Suprapubic skin (tissue), 4 donors: ENCODE results near the gene ATP13A3. TPM values are rescaled to one million over a fixed set of nuclear protein-coding genes. Genes with fewer than 3 reads are reported as not detected.

Experiments used
- DNase-seq, 2 donors: peaks; one replicate each; pipeline ENCODE4 v3.0.0-alpha.2; 2019; ENCODE audit warnings: low spot score in 2 of 2
- H3K27ac ChIP-seq: fragments of 200-600 bp; sonication (generic); one replicate; pipeline ENCODE4 v1.5.1; 2019
- H3K27me3 ChIP-seq: fragments of 200-600 bp; sonication (generic); one replicate; pipeline ENCODE4 v1.5.1; 2019
- H3K36me3 ChIP-seq: fragments of 200-600 bp; sonication (generic); one replicate; pipeline ENCODE4 v1.5.1; 2019
- H3K4me1 ChIP-seq: fragments of 200-600 bp; sonication (generic); one replicate; pipeline ENCODE4 v1.5.1; 2019
- H3K4me3 ChIP-seq: fragments of 200-600 bp; sonication (generic); one replicate; pipeline ENCODE4 v1.5.1; 2019; ENCODE audit warnings: mild to moderate bottlenecking
- H3K9me3 ChIP-seq: fragments of 200-600 bp; sonication (generic); one replicate; pipeline ENCODE4 v1.5.1; 2019
- EP300 ChIP-seq: sonication (generic); formaldehyde crosslinking; IDR thresholded peaks from one replicate; pipeline ENCODE4 v1.6.1; 2017; ENCODE audit warnings: antibody characterized with exemption
- POLR2A ChIP-seq, 2 donors: fragments of 450-650 bp; IDR thresholded peaks; one replicate each; pipeline ENCODE4 v1.6.1; 2017; ENCODE audit warnings: antibody characterized with exemption in 2 of 2, mild to moderate bottlenecking in 2 of 2, moderate library complexity in 2 of 2
- POLR2AphosphoS5 ChIP-seq, 3 donors: sonication (generic); formaldehyde crosslinking; IDR thresholded peaks; one replicate each; pipeline ENCODE4 v1.6.1; 2017; ENCODE audit warnings: antibody characterized with exemption in 3 of 3
- WGBS: methylation state at CpG from one replicate; pipeline ENCODE4 v1.1.5; 2018; 5-methylcytosine and 5-hydroxymethylcytosine counted together
- total RNA-seq, 4 donors: library from RNA; depleted of rRNA; stranded (reverse); fragments of >200 nt; gene quantifications; one replicate each; pipeline ENCODE4 v1.1.0, GENCODE V29; 2016
- TF ChIP-seq, protein P1 (sequence below), 2 donors: fragments of 200-600 bp in 1 of 2; fragments of 450-650 bp in 1 of 2; sonication (generic) in 1 of 2; IDR thresholded peaks; one replicate each; pipeline ENCODE4 v1.5.1; 2016 to 2019; ENCODE audit warnings: antibody characterized with exemption in 2 of 2, mild to moderate bottlenecking in 1 of 2, moderate library complexity in 1 of 2

The ATP13A3 gene
- total RNA-seq, 4 donors from 2014 or later = 49.3 to 76.0 (median 64.0) TPM

DNA sequence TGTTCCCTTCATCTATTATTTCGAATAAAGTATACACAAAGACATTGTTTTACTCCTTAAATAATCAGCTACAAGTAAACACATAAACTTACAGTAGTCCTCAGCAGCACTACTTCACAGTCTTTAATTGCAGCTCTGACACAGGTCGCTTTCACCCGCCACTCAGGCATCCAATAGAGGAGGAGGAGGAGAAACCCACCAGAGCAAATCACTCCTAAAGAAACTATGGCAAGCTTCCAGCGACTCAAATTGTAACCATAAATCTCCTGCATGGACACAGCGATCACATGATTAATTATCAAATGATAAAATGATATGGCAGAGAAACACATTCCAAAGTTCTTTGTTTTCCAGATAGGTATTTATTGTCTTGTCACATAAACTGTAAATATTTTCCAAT, 26.2 kb downstream of the ATP13A3 start:
- Histone ChIP-seq H3K27ac (no peak overlapping the region), H3K9me3 (no peaks in the 10 kb centered on the region), H3K4me3 (no peak overlapping the region), H3K27me3 (no peaks in the 10 kb centered on the region), H3K36me3 (peaks cover under 1% of the 10 kb centered on the region), H3K4me1 (peaks cover 1% of the 10 kb centered on the region)
- TF ChIP-seq, protein P1, sequence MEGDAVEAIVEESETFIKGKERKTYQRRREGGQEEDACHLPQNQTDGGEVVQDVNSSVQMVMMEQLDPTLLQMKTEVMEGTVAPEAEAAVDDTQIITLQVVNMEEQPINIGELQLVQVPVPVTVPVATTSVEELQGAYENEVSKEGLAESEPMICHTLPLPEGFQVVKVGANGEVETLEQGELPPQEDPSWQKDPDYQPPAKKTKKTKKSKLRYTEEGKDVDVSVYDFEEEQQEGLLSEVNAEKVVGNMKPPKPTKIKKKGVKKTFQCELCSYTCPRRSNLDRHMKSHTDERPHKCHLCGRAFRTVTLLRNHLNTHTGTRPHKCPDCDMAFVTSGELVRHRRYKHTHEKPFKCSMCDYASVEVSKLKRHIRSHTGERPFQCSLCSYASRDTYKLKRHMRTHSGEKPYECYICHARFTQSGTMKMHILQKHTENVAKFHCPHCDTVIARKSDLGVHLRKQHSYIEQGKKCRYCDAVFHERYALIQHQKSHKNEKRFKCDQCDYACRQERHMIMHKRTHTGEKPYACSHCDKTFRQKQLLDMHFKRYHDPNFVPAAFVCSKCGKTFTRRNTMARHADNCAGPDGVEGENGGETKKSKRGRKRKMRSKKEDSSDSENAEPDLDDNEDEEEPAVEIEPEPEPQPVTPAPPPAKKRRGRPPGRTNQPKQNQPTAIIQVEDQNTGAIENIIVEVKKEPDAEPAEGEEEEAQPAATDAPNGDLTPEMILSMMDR (IDR thresholded peaks at IDR 0.05) = no peak
- TF ChIP-seq POLR2A (IDR thresholded peaks at IDR 0.05) = no peak
- no peak for TF ChIP-seq POLR2AphosphoS5 (IDR thresholded peaks at IDR 0.05)
- TF ChIP-seq EP300 = no peak
- no peak for DNase-seq
- 87% methylated on average over 5 of the region's 5 CpGs for WGBS

DNA sequence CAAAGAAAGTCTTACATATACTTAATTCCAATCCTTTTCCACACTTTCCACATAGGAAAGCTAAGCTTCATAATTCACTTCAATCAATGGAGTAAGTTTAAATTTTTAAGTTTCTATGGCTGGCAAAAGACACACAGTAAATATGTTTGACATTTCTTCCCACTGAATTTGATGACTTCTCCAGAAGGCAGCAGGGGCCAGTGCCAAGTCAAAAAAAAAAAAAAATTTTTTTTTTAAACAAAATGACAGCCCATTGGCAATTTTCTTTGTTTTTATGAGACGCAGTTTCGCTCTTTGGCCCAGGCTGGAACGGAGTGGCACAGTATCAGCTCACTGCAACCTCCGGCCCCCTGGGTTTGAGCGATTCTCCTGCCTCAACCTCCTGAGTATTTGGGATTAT, 28.7 kb downstream of the ATP13A3 start:
- WGBS = 94% methylated on average over 5 of the region's 5 CpGs
- Histone ChIP-seq H3K9me3 (no peaks in the 10 kb centered on the region), H3K27ac (no peak overlapping the region), H3K4me1 (no peaks in the 10 kb centered on the region), H3K27me3 (no peaks in the 10 kb centered on the region), H3K36me3 (peaks cover 20% of the 10 kb centered on the region), H3K4me3 (no peak overlapping the region)
- TF ChIP-seq EP300 (no peak), POLR2AphosphoS5 (IDR thresholded peaks at IDR 0.05) (no peak), POLR2A (IDR thresholded peaks at IDR 0.05) (no peak)
- TF ChIP-seq, protein P1 (IDR thresholded peaks at IDR 0.05) = no peak
- no peak for DNase-seq

GRCh38 chr3:194455481-194455880, 31.3 kb downstream of the ATP13A3 start:
- Histone ChIP-seq H3K9me3 (no peaks in the 10 kb centered on the region), H3K27ac (no peak overlapping the region), H3K4me1 (no peaks in the 10 kb centered on the region), H3K36me3 (peaks cover 42% of the 10 kb centered on the region), H3K4me3 (no peak overlapping the region), H3K27me3 (no peaks in the 10 kb centered on the region)
- TF ChIP-seq EP300 (no peak), POLR2AphosphoS5 (IDR thresholded peaks at IDR 0.05) (no peak), POLR2A (IDR thresholded peaks at IDR 0.05) (no peak)
- TF ChIP-seq, protein P1 (IDR thresholded peaks at IDR 0.05) = no peak
- no peak for DNase-seq
- 98% methylated on average over 1 of the region's 1 CpG for WGBS

- H3K9me3 ChIP-seq = no peaks in the 10 kb centered on the region
- no peaks in the 10 kb centered on the region for H3K4me1 ChIP-seq
- 89% methylated on average over 5 of the region's 5 CpGs for WGBS
- peaks cover 82% of the 10 kb centered on the region for H3K36me3 ChIP-seq
- no peak overlapping the region for H3K27ac ChIP-seq
- H3K27me3 ChIP-seq = no peaks in the 10 kb centered on the region
- H3K4me3 ChIP-seq = no peak overlapping the region
- TF ChIP-seq, protein P1 (IDR thresholded peaks at IDR 0.05) = no peak
- TF ChIP-seq POLR2AphosphoS5 (IDR thresholded peaks at IDR 0.05) = no peak
- no peak for TF ChIP-seq EP300
- TF ChIP-seq POLR2A (IDR thresholded peaks at IDR 0.05) = no peak
- DNase-seq = no peak
These were observed 36.5 kb downstream of the ATP13A3 start for GRCh38 chr3:194450341-194450740.

GRCh38 chr3:194449913-194450312, 36.9 kb downstream of the ATP13A3 start:
- no peak for DNase-seq
- no peak overlapping the region for H3K4me3 ChIP-seq
- H3K4me1 ChIP-seq = no peaks in the 10 kb centered on the region
- no peaks in the 10 kb centered on the region for H3K27me3 ChIP-seq
- H3K36me3 ChIP-seq = peaks cover 80% of the 10 kb centered on the region
- H3K9me3 ChIP-seq = no peaks in the 10 kb centered on the region
- TF ChIP-seq POLR2A (IDR thresholded peaks at IDR 0.05) = no peak
- TF ChIP-seq POLR2AphosphoS5 (IDR thresholded peaks at IDR 0.05) = no peak
- TF ChIP-seq, protein P1 (IDR thresholded peaks at IDR 0.05) = no peak
- TF ChIP-seq EP300 = no peak
- no peak overlapping the region for H3K27ac ChIP-seq
- 96% methylated on average over 3 of the region's 3 CpGs for WGBS
